Liver (tissue), 9 donors: ENCODE data around the gene CDT1. TPM values are rescaled to one million over a fixed set of nuclear protein-coding genes. Genes with fewer than 3 reads are reported as not detected.

ENCODE experiments used
- DNase-seq: peaks from one replicate; pipeline ENCODE4 v3.0.0-alpha.2; 2017; ENCODE audit warnings: low spot score
- H3K27ac ChIP-seq, 2 donors: one replicate each; pipeline ENCODE4 v1.7.0; 2013; ENCODE audit warnings: inconsistent platforms in 2 of 2, low read length in 2 of 2, control low read depth in 1 of 2, low read depth in 1 of 2, mild to moderate bottlenecking in 1 of 2
- H3K27me3 ChIP-seq, 4 donors: one replicate each; pipeline versions ENCODE4 v1.6.1 to v1.7.0; 2013; ENCODE audit warnings: low read length in 3 of 4, inconsistent platforms in 1 of 4, mild to moderate bottlenecking in 1 of 4, moderate library complexity in 1 of 4; ENCODE audit not compliant: control insufficient read depth in 4 of 4, insufficient read depth in 4 of 4
- H3K36me3 ChIP-seq, 4 donors: one replicate each; pipeline versions ENCODE4 v1.6.1 to v1.7.0; 2013; ENCODE audit warnings: low read length in 3 of 4, mild to moderate bottlenecking in 3 of 4, low read depth in 1 of 4, moderate library complexity in 1 of 4; ENCODE audit not compliant: control insufficient read depth in 4 of 4, insufficient read depth in 3 of 4
- H3K4me1 ChIP-seq, 4 donors: one replicate each; pipeline versions ENCODE4 v1.6.1 to v1.7.0; 2013; ENCODE audit warnings: low read length in 3 of 4, mild to moderate bottlenecking in 3 of 4, moderate library complexity in 1 of 4; ENCODE audit not compliant: control insufficient read depth in 4 of 4, insufficient read depth in 4 of 4
- H3K4me3 ChIP-seq, 3 donors: one replicate each; pipeline versions ENCODE4 v1.6.1 to v1.7.0; 2013; ENCODE audit warnings: low read length in 3 of 3, control low read depth in 1 of 3, low read depth in 1 of 3, mild to moderate bottlenecking in 1 of 3
- H3K9ac ChIP-seq, 2 donors: one replicate each; pipeline ENCODE4 v1.7.0; 2013; ENCODE audit warnings: low read length in 2 of 2, mild to moderate bottlenecking in 2 of 2, moderate library complexity in 2 of 2, control low read depth in 1 of 2, low read depth in 1 of 2
- H3K9me3 ChIP-seq, 4 donors: one replicate each; pipeline versions ENCODE4 v1.6.1 to v1.7.0; 2013; ENCODE audit warnings: low read length in 3 of 4; ENCODE audit not compliant: control insufficient read depth in 4 of 4
- EGR1 ChIP-seq, 2 donors: IDR thresholded peaks; 2 replicates each; pipeline ENCODE4 v1.6.1; 2016 to 2018; ENCODE audit warnings: antibody characterized with exemption in 2 of 2, low read depth in 2 of 2
- FOXA2 ChIP-seq: IDR thresholded peaks from 2 replicates; pipeline ENCODE4 v1.6.1; 2016; ENCODE audit warnings: antibody characterized with exemption
- GABPA ChIP-seq, 2 donors: IDR thresholded peaks in 1 of 2; conservative IDR thresholded peaks in 1 of 2; 2 replicates each; pipeline ENCODE4 v1.6.1; 2016; ENCODE audit warnings: antibody characterized with exemption in 2 of 2, mild to moderate bottlenecking in 1 of 2, moderate library complexity in 1 of 2
- JUND ChIP-seq, 2 donors: IDR thresholded peaks; 2 replicates each; pipeline ENCODE4 v1.6.1; 2016; ENCODE audit warnings: antibody characterized with exemption in 2 of 2
- NR2F2 ChIP-seq: IDR thresholded peaks from 2 replicates; pipeline ENCODE4 v1.6.1; 2016; ENCODE audit warnings: antibody characterized with exemption
- SP1 ChIP-seq: IDR thresholded peaks from 2 replicates; pipeline ENCODE4 v1.6.1; 2018; ENCODE audit warnings: antibody characterized with exemption, mild to moderate bottlenecking
- WGBS: extraction: QIAGEN DNeasy Blood & Tissue Kit; methylation state at CpG from one replicate; pipeline ENCODE4 v1.1.7; 2013; 5-methylcytosine and 5-hydroxymethylcytosine counted together
- polyA plus RNA-seq, 2 donors: library from polyadenylated mRNA; stranded (reverse) in 1 of 2; unstranded in 1 of 2; fragments of 200-250 nt in 1 of 2; fragments of >200 nt in 1 of 2; fragmentation: Nextera tagmentation in 1 of 2; extraction: Ambion mirVana in 1 of 2; gene quantifications; one replicate each; pipeline versions ENCODE4 v1.2.1 to v1.2.3, GENCODE V29; 2013 to 2015
- total RNA-seq, 2 donors: library from RNA; depleted of rRNA; stranded (reverse); fragments of >200 nt; gene quantifications; one replicate each; pipeline ENCODE4 v1.2.3, GENCODE V29; 2014
- TF ChIP-seq, protein P1 (sequence below): IDR thresholded peaks from 2 replicates; pipeline ENCODE4 v1.6.1; 2016; ENCODE audit warnings: antibody characterized with exemption, mild to moderate bottlenecking
- TF ChIP-seq, protein P2 (sequence below): IDR thresholded peaks from 2 replicates; pipeline ENCODE4 v1.6.1; 2016; ENCODE audit warnings: antibody characterized with exemption
- TF ChIP-seq, protein P3 (sequence below): IDR thresholded peaks from 2 replicates; pipeline ENCODE4 v1.6.1; 2016; ENCODE audit warnings: antibody characterized with exemption
- donor health status: healthy.
- donor health status: healthy.
- donor health status: healthy.
- donor health status: healthy.
- donor health status: healthy.

The CDT1 gene
- total and polyA plus RNA-seq, 4 donors: 0.08 to 37.6 (median 0.93) TPM

DNA sequence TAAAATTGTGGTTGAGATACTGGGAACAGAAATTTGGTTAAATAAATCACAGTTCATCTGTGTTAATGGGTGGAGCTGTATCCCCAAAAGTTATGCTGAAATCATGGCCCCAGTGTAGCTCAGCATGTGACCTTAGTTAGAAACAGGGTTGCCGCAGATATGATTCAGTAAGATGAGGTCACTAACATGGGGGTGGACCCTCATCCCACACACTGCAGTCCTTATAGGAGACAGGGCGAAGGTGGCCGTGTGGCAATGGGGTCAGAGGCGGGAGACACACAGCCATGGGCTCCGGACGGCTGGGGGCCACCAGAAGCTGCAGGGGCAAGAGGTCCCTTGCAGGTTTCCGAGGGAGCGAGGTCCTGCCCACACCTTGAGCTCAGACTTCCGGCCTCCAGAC lies 42.5 kb downstream of the CDT1 start:
- TF ChIP-seq SP1 (no peak), FOXA2 (no peak), JUND (IDR thresholded peaks at IDR 0.05) (no peak)
- TF ChIP-seq, protein P1, sequence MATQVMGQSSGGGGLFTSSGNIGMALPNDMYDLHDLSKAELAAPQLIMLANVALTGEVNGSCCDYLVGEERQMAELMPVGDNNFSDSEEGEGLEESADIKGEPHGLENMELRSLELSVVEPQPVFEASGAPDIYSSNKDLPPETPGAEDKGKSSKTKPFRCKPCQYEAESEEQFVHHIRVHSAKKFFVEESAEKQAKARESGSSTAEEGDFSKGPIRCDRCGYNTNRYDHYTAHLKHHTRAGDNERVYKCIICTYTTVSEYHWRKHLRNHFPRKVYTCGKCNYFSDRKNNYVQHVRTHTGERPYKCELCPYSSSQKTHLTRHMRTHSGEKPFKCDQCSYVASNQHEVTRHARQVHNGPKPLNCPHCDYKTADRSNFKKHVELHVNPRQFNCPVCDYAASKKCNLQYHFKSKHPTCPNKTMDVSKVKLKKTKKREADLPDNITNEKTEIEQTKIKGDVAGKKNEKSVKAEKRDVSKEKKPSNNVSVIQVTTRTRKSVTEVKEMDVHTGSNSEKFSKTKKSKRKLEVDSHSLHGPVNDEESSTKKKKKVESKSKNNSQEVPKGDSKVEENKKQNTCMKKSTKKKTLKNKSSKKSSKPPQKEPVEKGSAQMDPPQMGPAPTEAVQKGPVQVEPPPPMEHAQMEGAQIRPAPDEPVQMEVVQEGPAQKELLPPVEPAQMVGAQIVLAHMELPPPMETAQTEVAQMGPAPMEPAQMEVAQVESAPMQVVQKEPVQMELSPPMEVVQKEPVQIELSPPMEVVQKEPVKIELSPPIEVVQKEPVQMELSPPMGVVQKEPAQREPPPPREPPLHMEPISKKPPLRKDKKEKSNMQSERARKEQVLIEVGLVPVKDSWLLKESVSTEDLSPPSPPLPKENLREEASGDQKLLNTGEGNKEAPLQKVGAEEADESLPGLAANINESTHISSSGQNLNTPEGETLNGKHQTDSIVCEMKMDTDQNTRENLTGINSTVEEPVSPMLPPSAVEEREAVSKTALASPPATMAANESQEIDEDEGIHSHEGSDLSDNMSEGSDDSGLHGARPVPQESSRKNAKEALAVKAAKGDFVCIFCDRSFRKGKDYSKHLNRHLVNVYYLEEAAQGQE: no peak
- 96% methylated on average over 9 of the region's 9 CpGs for WGBS

DNA sequence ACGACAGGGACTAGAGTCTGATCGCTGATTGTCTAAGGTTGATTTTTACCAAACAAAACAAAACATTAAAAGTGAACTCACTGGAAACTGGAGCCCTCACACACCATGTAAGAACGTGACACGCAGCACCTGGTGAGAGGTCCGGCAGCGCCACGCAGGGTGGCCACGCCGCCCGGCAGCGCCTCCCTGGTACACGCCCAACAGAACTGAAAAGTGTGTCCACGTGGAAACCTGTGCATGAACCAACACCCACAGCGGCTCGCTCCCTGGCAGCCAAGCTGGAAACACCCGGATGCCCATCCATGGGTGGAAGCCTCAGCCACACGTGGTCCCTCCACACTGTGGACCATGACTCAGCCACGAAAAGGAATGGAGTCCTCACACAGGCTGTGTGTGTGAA lies 44.1 kb downstream of the CDT1 start:
- no peak for TF ChIP-seq GABPA (IDR thresholded peaks at IDR 0.05 in 1 of 2, conservative IDR thresholded peaks at IDR 0.05 in 1 of 2)
- TF ChIP-seq, protein P1: no peak
- TF ChIP-seq NR2F2: no peak
- TF ChIP-seq SP1: no peak
- TF ChIP-seq, protein P2, sequence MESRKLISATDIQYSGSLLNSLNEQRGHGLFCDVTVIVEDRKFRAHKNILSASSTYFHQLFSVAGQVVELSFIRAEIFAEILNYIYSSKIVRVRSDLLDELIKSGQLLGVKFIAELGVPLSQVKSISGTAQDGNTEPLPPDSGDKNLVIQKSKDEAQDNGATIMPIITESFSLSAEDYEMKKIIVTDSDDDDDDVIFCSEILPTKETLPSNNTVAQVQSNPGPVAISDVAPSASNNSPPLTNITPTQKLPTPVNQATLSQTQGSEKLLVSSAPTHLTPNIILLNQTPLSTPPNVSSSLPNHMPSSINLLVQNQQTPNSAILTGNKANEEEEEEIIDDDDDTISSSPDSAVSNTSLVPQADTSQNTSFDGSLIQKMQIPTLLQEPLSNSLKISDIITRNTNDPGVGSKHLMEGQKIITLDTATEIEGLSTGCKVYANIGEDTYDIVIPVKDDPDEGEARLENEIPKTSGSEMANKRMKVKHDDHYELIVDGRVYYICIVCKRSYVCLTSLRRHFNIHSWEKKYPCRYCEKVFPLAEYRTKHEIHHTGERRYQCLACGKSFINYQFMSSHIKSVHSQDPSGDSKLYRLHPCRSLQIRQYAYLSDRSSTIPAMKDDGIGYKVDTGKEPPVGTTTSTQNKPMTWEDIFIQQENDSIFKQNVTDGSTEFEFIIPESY: no peak
- TF ChIP-seq, protein P3, sequence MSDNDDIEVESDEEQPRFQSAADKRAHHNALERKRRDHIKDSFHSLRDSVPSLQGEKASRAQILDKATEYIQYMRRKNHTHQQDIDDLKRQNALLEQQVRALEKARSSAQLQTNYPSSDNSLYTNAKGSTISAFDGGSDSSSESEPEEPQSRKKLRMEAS: no peak
- TF ChIP-seq EGR1 (IDR thresholded peaks at IDR 0.05; ENCODE audit: low read depth in 2 of 2): no peak
- no peak for TF ChIP-seq JUND (IDR thresholded peaks at IDR 0.05)
- DNase-seq: no peak
- H3K36me3 ChIP-seq: peaks cover 0 to 10% (median under 1%) of the 10 kb centered on the region in 4 donors
- 97% methylated on average over 18 of the region's 18 CpGs for WGBS
- H3K9ac ChIP-seq: no peak overlapping the region
- H3K9me3 ChIP-seq: no peaks in the 10 kb centered on the region
- no peaks in the 10 kb centered on the region for H3K27me3 ChIP-seq
- no peak overlapping the region for H3K4me3 ChIP-seq
- H3K4me1 ChIP-seq: peaks cover 0 to 10% (median 7%) of the 10 kb centered on the region in 4 donors
- no peak overlapping the region for H3K27ac ChIP-seq

More for the DNA sequence above, 42.5 kb downstream of the CDT1 start:
- no peak for DNase-seq
- peaks cover 0 to 2% (median under 1%) of the 10 kb centered on the region in 4 donors for H3K4me1 ChIP-seq
- no peak overlapping the region for H3K9ac ChIP-seq
- no peaks in the 10 kb centered on the region for H3K27me3 ChIP-seq
- H3K4me3 ChIP-seq: no peak overlapping the region
- H3K36me3 ChIP-seq: peaks cover 0 to 12% (median under 1%) of the 10 kb centered on the region in 4 donors
- H3K9me3 ChIP-seq: no peaks in the 10 kb centered on the region
- H3K27ac ChIP-seq: no peak overlapping the region
